Stimulated activated naive B cell treated with anti-CD40 and anti-IgM and Interleukin-4, amounts not matched to agents 10 μg/mL and 1 μg/mL and 100 μg/mL, for 72 hours (primary cell): ENCODE results near the gene TP53I13.

Experiments
- ATAC-seq, 2 donors: fragments of 150-1000 bp; cut with Tn5 transposase; replicated peaks; 2 replicates each; pipeline ENCODE4 v1.10.0; 2021; ENCODE audit warnings: moderate library complexity in 1 of 2
- DNase-seq: peaks from one replicate; pipeline ENCODE4 v3.0.0; 2021
- H3K27ac Mint-ChIP-seq: one replicate; pipeline ENCODE4 v1.8.0; 2022; ENCODE audit warnings: mild to moderate bottlenecking, mixed read lengths
- H3K27me3 Mint-ChIP-seq, 2 donors: one replicate each; pipeline ENCODE4 v1.8.0; 2022; ENCODE audit warnings: mixed read lengths in 2 of 2
- H3K36me3 Mint-ChIP-seq, 2 donors: one replicate each; pipeline ENCODE4 v1.8.0; 2022; ENCODE audit warnings: mixed read lengths in 2 of 2, mild to moderate bottlenecking in 1 of 2
- H3K4me1 Mint-ChIP-seq, 2 donors: one replicate each; pipeline ENCODE4 v1.8.0; 2022; ENCODE audit warnings: mixed read lengths in 2 of 2, mild to moderate bottlenecking in 1 of 2
- H3K4me3 Mint-ChIP-seq, 2 donors: one replicate each; pipeline ENCODE4 v1.8.0; 2022; ENCODE audit warnings: mild to moderate bottlenecking in 2 of 2, mixed read lengths in 2 of 2, moderate library complexity in 1 of 2
- H3K9me3 Mint-ChIP-seq, 2 donors: one replicate each; pipeline ENCODE4 v1.8.0; 2022; ENCODE audit warnings: mixed read lengths in 2 of 2, mild to moderate bottlenecking in 1 of 2

Gene TP53I13

DNA sequence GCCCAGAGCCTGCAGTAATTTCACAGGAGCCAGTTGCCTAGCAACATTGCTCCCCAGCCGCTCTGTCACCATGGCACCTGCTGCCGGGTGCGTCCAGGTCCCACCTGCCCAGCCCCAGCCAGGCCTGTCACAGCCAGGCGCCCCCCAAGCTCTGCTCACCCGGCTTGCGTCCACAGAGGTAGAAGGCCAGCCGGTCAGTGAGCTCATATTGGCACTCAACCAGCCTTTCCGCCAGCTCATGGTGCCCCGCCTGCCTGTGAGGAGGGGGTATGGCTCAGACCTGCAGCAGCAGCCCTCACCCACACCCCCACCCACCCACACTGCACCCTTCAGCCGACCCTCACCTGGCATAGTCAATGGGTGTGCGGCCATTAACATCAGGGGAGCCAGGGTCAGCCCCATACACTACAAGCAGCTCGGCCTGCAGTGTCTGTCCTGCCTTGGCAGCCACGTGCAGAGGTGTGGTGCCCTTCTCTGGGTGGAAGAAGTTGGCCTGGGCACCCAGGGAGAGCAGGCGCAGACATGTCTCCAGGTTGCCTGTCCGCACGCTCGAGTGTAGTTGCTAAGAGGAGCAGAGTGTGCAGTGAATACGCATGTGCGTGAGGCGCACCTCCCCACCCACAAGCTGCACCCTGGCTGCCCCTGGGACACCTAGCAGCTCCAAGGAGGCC, 13.2 kb downstream of the TP53I13 start:
- H3K4me3 Mint-ChIP-seq = no peak overlapping the region
- peaks cover 45 to 52% of the 10 kb centered on the region in 2 donors for H3K36me3 Mint-ChIP-seq

DNA sequence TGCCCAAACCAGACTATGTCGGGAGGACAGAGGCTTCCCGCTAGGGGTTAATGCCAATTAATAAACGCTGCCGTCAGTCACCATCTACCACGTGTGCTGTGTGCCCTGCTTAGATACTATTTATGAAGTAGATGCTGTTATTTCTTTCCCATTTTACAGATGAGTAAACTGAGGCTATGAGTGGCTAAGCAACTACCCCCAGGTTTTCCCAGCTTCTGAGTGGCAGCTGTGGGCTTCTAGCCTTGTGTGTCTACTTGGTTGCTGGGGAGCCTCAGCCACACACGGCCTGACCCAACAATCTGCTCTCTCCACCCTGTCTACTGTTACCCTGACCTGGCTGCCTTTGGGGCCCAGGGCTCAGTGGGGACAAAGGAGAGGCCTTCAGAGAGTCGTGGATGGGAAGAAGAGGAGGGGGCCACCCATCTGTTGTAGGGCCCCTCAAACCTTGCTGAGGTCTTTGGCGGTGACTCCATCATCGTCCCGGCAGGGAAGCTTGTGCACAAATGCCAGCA, 13.8 kb downstream of the TP53I13 start:
- Mint-ChIP-seq H3K27me3 (no peaks in the 10 kb centered on the region), H3K36me3 (peaks cover 45 to 52% of the 10 kb centered on the region in 2 donors), H3K4me3 (no peak overlapping the region), H3K27ac (peak overlapping the region; percentile 9), H3K4me1 (peaks cover 35 to 50% of the 10 kb centered on the region in 2 donors), H3K9me3 (peaks cover 2 to 4% of the 10 kb centered on the region in 2 donors)
- ATAC-seq (no peak), DNase-seq (no peak)

More for the DNA sequence above, 13.2 kb downstream of the TP53I13 start:
- H3K27me3 Mint-ChIP-seq = no peaks in the 10 kb centered on the region
- no peak for DNase-seq
- no peak for ATAC-seq
- H3K27ac Mint-ChIP-seq = no peak overlapping the region
- peaks cover 2 to 4% of the 10 kb centered on the region in 2 donors for H3K9me3 Mint-ChIP-seq
- H3K4me1 Mint-ChIP-seq = peaks cover 33 to 44% of the 10 kb centered on the region in 2 donors

DNA sequence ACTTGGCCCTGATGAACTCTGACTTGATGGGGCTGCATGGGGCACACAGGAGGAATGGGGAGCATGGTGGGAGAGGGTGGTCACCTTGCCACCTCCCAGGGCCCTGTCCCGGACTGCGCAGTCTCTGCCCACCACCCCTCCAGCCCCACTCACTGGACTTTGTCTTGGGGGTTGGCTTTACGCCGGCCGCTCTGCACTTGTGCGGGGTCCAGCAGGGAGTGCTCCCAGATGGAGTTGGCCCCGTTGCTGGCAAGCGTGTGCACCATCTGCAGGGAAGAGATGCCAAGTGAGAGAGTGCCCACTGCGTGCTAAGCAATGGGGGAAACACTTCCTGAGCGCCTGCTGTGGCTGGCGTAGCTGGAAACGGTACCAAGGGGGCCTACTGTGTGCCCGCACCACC, 14.3 kb downstream of the TP53I13 start:
- no peak overlapping the region for H3K27ac Mint-ChIP-seq
- ATAC-seq (no peak), DNase-seq (no peak)
- H3K4me3 Mint-ChIP-seq = no peak overlapping the region
- peaks cover 2 to 4% of the 10 kb centered on the region in 2 donors for H3K9me3 Mint-ChIP-seq
- H3K4me1 Mint-ChIP-seq = peaks cover 39 to 55% of the 10 kb centered on the region in 2 donors
- H3K27me3 Mint-ChIP-seq = no peaks in the 10 kb centered on the region
- H3K36me3 Mint-ChIP-seq = peaks cover 42 to 50% of the 10 kb centered on the region in 2 donors

DNA sequence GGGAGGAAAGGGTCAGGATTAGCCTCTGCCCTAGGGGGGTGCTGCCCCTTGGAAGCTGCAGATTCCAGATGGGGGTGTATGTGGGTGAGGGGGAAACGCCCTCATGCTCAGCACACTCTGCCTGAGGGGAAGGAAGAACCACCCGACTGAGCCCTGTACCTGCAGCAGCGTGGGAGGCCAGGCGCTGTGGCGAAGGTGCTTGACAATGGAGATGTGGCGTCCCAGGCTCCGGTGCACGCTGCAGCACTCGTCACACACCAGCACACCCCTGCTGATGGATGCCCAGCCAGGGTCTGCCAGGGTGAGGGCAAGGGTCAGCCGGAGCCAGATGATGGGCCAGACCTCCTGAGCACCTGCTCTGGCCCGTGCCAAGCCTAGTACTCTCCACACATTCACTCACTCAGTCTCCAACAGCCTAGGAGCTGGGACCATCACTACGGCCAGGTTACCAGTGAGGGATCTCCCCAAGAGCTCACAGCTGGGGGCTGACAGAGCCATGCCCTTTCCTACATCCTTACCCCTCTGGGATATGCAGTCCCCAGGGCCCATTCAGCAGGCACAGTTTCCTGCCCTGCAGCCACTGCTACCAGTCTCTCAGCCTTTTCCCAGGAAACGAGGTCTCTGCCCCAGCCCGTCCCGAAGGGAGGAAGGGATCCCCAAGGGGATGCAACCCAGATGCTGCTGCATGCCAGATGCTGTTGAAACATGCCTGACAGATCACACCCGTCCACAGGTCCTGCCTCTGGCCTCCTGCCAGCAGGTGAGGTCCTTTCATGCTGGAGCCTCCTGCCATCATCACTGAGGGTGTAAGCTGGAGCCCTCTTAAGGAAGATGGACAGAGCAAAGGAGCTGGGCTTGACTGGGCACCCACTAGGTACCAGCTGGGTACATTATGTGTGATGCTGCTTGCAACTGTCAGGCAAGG, 15.1 kb downstream of the TP53I13 start:
- H3K36me3 Mint-ChIP-seq = peaks cover 35 to 43% of the 10 kb centered on the region in 2 donors
- no peak for DNase-seq
- no peaks in the 10 kb centered on the region for H3K27me3 Mint-ChIP-seq
- H3K4me1 Mint-ChIP-seq = peaks cover 44 to 63% of the 10 kb centered on the region in 2 donors
- H3K27ac Mint-ChIP-seq = peak overlapping the region; percentile 83
- peaks cover 2 to 4% of the 10 kb centered on the region in 2 donors for H3K9me3 Mint-ChIP-seq
- peak overlapping the region in 1 of 2 donors; percentile 11 for H3K4me3 Mint-ChIP-seq
- ATAC-seq = no peak

DNA sequence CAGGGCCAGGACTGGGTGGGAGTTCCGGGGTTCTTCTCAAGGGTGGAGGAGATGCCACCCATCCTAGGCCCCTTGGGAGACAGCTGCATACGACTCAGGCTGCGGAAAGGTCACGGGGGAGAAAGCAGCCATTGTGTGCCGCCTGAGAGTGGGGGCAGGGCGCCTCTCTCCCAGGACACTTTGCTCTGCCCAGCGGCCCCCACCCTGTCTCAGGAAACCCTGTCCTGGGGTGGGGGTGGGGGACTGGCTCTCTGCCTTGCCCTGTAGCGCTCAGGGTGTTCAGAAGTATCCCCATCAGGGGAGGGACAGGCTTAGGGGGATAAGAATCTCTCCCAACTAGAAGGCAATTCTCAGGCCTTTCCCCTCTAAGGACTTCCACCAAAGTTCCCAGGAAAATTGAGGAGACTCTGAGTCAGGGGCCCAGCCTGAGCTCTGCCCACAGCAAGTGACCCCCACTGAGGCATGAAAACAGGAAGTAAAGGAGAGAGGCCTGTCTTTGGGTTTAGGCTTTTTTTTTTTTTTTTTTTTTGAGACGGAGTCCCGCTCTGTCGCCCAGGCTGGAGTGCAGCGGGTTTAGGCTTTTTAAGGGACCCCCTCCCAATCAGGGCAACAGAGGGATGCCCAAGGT, 16.1 kb downstream of the TP53I13 start:
- H3K4me1 Mint-ChIP-seq = peaks cover 44 to 64% of the 10 kb centered on the region in 2 donors
- H3K36me3 Mint-ChIP-seq = peaks cover 32 to 38% of the 10 kb centered on the region in 2 donors
- DNase-seq (no peak), ATAC-seq (no peak)
- H3K9me3 Mint-ChIP-seq = peaks cover 2 to 4% of the 10 kb centered on the region in 2 donors
- H3K4me3 Mint-ChIP-seq = peak overlapping the region; percentile 11 to 60
- no peaks in the 10 kb centered on the region for H3K27me3 Mint-ChIP-seq
- peak overlapping the region; percentile 83 for H3K27ac Mint-ChIP-seq

DNA sequence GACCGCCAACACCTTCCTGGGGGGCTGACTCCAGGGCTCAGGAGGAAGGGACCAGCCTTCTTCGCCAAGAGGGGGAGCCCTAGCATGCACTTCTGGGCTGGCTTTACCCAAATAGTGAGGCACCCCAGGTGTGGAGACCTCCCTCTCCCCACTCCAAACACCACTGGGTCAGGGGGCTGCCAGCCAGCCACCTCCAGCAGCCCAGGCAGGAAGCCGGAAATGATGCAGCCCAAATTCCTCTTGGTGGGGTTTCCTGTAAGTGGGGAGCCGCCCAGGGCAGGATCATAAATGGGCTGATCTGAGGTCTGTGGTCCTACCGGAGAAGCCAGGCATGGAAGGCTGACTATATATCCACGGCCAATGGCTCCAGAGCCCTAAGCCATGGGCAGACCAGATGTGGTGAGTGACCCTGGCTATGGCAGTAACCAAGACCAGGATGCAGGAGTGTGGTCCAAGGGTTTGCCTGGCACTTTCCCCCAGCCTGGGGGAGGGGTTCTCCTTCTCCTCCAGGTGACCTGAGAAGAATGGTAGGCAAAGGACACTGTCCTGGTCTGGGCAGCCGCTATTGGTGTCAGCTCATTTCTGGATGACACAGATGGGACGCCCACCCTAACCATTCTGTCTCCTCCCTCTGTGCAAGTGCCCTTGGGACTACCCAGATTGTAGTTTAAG, 16.7 kb downstream of the TP53I13 start:
- DNase-seq (no peak), ATAC-seq (no peak)
- Mint-ChIP-seq H3K27ac (peak overlapping the region; percentile 83), H3K4me3 (peak overlapping the region in 1 of 2 donors; percentile 60), H3K36me3 (peaks cover 28 to 32% of the 10 kb centered on the region in 2 donors), H3K9me3 (peaks cover 2 to 3% of the 10 kb centered on the region in 2 donors), H3K27me3 (no peaks in the 10 kb centered on the region), H3K4me1 (peaks cover 42 to 66% of the 10 kb centered on the region in 2 donors)

DNA sequence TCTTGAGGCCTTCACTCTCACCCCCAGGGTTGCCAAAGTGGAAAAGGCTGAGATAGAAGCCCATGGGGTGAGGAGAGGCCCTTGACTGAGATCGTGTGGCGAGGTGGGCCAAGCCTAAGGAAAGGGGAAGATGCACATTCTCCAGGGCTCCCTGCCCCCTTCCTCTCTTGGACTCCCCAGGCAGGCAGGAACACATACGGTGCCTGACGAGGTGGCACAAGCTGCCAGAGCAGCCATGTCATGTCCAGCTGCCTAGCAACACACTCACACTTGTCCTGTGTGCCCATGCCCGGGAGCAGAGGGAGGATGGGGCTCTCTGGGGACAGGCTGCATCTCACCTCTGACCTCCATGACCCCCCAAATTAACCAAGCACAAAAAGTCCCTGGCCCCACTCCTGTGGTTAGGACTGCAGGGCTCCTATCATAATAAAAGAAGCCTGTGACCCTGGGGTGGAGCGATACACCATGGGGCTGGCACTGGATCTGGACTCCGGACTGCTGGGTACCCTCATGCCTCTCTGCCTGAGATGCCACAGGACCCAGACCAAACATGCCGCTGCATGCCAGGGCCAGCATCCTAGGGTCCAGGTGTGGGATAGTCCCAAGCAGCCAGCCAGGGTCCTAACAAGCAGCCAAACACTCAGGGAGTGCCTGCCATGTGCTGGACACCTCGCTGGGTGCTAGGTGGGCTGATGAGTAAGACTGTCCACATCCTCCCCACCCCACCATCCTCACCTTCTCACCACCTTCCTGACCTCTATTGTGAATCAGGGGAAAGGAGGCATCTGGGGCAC, 18.4 kb downstream of the TP53I13 start:
- H3K36me3 Mint-ChIP-seq = peaks cover 20% of the 10 kb centered on the region in 2 donors
- no peaks in the 10 kb centered on the region for H3K27me3 Mint-ChIP-seq
- H3K4me1 Mint-ChIP-seq = peaks cover 45 to 71% of the 10 kb centered on the region in 2 donors
- peak overlapping the region; percentile 20 for H3K27ac Mint-ChIP-seq
- H3K9me3 Mint-ChIP-seq = no peaks in the 10 kb centered on the region
- DNase-seq = no peak
- no peak overlapping the region for H3K4me3 Mint-ChIP-seq
- ATAC-seq = no peak

DNA sequence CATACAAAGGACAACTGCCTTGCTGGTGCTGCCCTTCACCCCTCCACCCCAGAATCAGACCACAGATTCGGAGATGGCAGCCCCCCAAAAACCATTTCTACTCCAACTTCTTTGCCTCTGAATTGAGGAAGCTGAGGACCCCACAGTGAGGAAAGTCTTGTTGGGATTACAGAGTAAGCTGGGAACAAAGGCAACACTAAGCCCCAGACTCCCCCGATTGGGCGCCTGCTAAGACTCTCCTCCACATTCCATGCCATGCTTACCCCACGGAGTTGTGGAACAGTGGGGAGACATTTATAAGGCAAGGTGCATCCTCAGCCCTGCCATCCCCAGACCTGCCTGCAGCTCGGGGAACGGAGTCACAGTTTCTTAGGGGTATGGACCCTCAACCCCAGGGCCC, 19.1 kb downstream of the TP53I13 start:
- no peak for ATAC-seq

DNA sequence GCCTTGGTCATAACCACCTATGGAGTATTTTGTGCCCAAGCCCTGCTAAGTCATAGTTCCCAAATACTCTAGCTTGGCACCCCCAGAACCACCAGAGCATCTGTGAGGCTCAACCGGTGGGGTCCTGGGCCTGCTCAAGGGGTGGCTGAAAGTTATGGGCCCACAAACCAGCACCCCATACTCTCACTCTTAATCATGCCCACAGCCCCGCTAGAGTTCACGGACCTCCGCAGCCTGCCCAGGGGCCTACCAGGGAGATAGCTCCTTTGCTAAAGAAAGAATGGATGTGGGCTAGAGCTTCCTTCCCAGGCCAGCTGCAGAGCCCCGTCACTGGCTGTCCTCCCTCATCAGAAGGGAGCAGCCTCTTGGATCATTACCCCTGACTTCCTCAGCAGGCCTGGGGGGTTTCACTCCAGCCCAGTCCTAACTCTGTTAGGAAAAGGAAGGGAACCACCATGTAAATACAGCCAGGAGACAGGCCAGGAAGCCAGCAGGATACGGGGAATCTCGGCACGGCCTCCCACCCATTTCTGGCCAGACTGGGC, 19.6 kb downstream of the TP53I13 start:
- no peak for DNase-seq
- no peak for ATAC-seq
- no peaks in the 10 kb centered on the region for H3K27me3 Mint-ChIP-seq
- H3K27ac Mint-ChIP-seq = peak overlapping the region; percentile 86
- H3K36me3 Mint-ChIP-seq = peaks cover 9 to 10% of the 10 kb centered on the region in 2 donors
- peak overlapping the region; percentile 89 for H3K4me3 Mint-ChIP-seq
- H3K4me1 Mint-ChIP-seq = peaks cover 52 to 82% of the 10 kb centered on the region in 2 donors
- no peaks in the 10 kb centered on the region for H3K9me3 Mint-ChIP-seq

More for the DNA sequence above, 19.1 kb downstream of the TP53I13 start:
- H3K27me3 Mint-ChIP-seq = no peaks in the 10 kb centered on the region
- H3K36me3 Mint-ChIP-seq = peaks cover 13 to 15% of the 10 kb centered on the region in 2 donors
- H3K4me3 Mint-ChIP-seq = peak overlapping the region; percentile 89
- H3K4me1 Mint-ChIP-seq = peaks cover 50 to 78% of the 10 kb centered on the region in 2 donors
- H3K9me3 Mint-ChIP-seq = no peaks in the 10 kb centered on the region
- DNase-seq = no peak
- peak overlapping the region; percentile 86 for H3K27ac Mint-ChIP-seq

DNA sequence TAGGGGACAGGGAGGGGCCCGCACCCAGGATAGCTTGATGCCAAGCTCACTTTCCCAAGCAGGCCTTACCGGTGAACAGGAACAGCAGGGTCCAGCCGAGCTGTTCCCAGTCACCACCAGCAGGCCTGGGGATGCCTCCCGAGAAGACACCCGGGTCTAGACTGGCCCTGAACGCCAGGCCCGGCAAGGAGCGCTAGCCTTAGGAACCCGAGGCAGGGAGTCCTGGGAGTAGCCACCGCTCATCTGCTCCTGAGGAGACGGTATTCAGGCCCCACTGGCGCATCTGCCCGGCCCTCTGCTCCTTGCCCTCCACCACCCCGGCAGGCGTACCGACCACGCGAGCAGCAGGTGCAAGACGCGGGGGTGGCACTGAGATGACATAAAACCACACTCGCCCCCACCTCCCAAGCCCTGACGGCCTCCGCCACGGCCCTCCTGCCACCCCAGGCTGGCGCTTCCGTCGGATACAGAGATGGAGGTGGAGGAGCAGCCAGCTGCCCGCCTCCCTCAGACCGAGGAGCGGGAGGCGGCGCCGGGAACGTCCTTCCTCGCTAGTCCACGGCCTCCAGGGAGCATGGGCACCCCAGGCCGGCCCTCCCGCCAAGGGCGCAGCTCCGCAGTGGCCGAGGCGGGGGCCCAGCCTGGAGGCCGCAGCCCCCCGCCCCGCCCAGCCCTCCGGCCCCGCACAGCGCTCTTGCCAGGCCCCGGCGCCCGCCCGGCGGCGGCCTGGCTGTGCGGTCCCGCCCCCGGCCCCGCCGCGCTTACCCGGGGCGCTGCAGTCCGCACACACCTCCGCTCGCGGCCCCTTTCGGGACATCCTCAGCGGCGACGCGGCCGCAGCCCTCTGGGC, 20.3 kb downstream of the TP53I13 start:
- Mint-ChIP-seq H3K36me3 (peaks cover 3% of the 10 kb centered on the region in 2 donors), H3K27me3 (peaks cover 0 to under 1% of the 10 kb centered on the region in 2 donors), H3K27ac (peak overlapping the region; percentile 86), H3K9me3 (no peaks in the 10 kb centered on the region), H3K4me1 (peaks cover 51 to 82% of the 10 kb centered on the region in 2 donors), H3K4me3 (peak overlapping the region; percentile 89)
- DNase-seq (no peak), ATAC-seq (peak; percentile 25 to 29)

DNA sequence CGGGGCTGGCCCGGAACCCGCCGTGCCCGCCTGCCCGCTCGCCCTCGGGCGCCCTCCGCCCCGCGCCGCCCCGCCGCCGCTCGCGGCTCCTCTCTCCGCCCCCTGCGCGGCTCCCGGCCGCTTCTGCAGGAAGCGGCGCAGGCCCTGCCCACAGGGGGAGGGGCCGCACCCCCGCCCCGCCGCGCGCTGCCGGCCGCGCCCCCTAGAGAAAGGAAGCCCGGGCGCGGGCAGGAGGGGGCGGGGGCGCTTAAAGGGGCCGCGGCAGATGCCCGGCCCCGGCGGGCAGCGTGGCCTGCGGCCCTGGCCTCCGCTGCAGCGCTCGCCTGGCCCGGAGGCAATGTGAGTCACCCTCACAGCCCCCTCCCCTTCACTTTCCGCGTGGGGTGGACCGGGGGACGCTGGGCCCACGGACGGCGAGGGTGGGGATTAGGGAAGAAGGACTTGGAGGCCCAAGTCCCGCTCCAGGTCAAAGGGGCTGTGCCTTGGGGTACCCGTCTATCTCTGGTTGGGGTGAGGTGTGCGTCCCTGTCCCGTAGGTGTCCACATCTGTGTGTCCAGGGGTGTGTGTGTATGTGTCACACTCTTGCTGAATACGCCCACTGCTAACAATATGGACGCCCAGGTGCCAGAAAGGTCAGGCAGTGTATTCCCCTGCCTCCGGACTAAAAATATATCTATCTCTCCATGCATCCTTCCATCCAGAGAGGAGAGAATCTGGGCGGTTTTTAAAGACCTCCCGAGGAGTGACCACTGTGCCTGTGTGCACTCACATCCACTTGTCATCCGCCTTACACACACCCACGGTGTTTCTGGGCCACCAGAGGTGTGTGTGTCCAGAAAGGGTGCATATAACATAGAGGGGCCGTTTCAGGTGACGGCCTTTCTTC, 21.3 kb downstream of the TP53I13 start, which contains the start of gene GIT1:
Gene GIT1 (minus strand): TSS at position 125 of the 887 bp plus-strand sequence. CDS start 270 bp downstream, outside the sequence.
- Mint-ChIP-seq H3K27ac (peak within 1 kb of the TSS; percentile 87), H3K9me3 (no peaks in the 10 kb centered on the region), H3K27me3 (peaks cover 0 to 10% of the 10 kb centered on the region in 2 donors), H3K36me3 (peaks cover 0 to 2% of the 10 kb centered on the region in 2 donors), H3K4me3 (peak within 1 kb of the TSS; percentile 89 to 90), H3K4me1 (peaks cover 43 to 79% of the 10 kb centered on the region in 2 donors)
- DNase-seq = peak; percentile 73
- ATAC-seq = peak; percentile 71 to 78
